ENCODE results near the gene RENBP. TPM values are rescaled to one million over a fixed set of nuclear protein-coding genes. Genes with fewer than 3 reads are reported as not detected.

Gene RENBP
- total and polyA plus RNA-seq, 9 of the 15 experiments (the other 6 are each of a cell fraction or from before 2014, with no cell fraction given): 0.07 to 14.8 (median 10.6) TPM; not detected in 1

- TF ChIP-seq ARID4B (CRISPR knock-in tag; IDR thresholded peaks at IDR 0.05) (no peak), ADNP (tag; IDR thresholded peaks at IDR 0.05) (no peak), C11orf30 (IDR thresholded peaks at IDR 0.05; ENCODE audit: low read depth) (peak; percentile 30; the same call in 1 of the 2 replicates), SMAD4 (CRISPR knock-in tag; conservative IDR thresholded peaks at IDR 0.05) (0 out of 2 replicates have a peak, but pooled peaks have one; percentile 60), POLR3G (IDR thresholded peaks at IDR 0.05; ENCODE audit: extremely low read depth, insufficient read length, insufficient replicate concordance) (no peak), GATAD2A (IDR thresholded peaks at IDR 0.05) (no peak), SMARCB1 (IDR thresholded peaks at IDR 0.05; ENCODE audit: insufficient read length, low read depth) (no peak), BCOR (IDR thresholded peaks at IDR 0.05) (no peak), KDM1A (IDR thresholded peaks at IDR 0.05) (no peak), AFF1 (IDR thresholded peaks at IDR 0.05; ENCODE audit: low read depth in 1 of 2, partially characterized antibody in 2 of 2) (peak in 1 of 2 experiments; percentile 31), KLF6 (CRISPR knock-in tag; IDR thresholded peaks at IDR 0.05; ENCODE audit: borderline replicate concordance) (peak; percentile 77; the same call in 1 of the 2 replicates), HIVEP1 (CRISPR knock-in tag; IDR thresholded peaks at IDR 0.05) (no peak), ZNF133 (CRISPR knock-in tag; IDR thresholded peaks at IDR 0.05) (no peak), CHD1 (IDR thresholded peaks at IDR 0.05; ENCODE audit: low read length) (no peak), TGIF2 (CRISPR knock-in tag; IDR thresholded peaks at IDR 0.05) (no peak), POLR2A (conservative IDR thresholded peaks at IDR 0.05) (peak; percentile 56; the same call in 1 of the 2 replicates), MYBL2 (IDR thresholded peaks at IDR 0.05; ENCODE audit: low read depth) (no peak), MYBL2 (CRISPR knock-in tag; IDR thresholded peaks at IDR 0.05; ENCODE audit: borderline replicate concordance) (no peak), GTF2B (IDR thresholded peaks at IDR 0.05; ENCODE audit: extremely low read depth, insufficient read length) (no peak)
Measured at GRCh38 chrX:153944140-153944799, at the start of gene RENBP (continued).
